Stimulated activated CD4-positive, alpha-beta T cell treated with anti-CD3 and anti-CD28 coated beads, Interleukin-4, amount 100 ng/mL, for 24 hours (primary cell): Measurements from ENCODE around the gene ZFPL1.
A peak's percentile ranks its signal among the peaks of the same experiment; 100 is the strongest.

Experiments
- DNase-seq: peaks from one replicate; pipeline ENCODE4 v3.0.0-alpha.2; 2020

ZFPL1 gene

GRCh38 chr11:65131417-65131776 is 47.4 kb downstream of the ZFPL1 start:
- DNase-seq, result no peak

DNA sequence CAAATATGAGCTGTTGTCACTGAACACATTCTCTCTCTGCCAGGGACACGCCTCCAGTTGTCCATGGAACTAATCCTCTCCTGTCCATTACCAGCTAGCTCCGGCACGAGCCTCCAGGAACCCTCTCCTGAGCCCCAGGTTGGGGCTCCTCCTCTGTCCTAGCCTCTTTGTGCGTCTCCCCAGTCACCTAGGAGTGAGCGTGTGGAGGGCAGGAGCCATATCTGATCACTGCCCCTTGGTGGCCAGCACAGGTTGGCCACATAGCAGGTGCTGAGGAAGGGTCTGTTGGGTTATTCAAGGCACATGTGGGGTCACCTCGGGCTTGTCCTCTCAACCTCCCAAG is 47.8 kb downstream of the ZFPL1 start:
- no peak for DNase-seq

DNA sequence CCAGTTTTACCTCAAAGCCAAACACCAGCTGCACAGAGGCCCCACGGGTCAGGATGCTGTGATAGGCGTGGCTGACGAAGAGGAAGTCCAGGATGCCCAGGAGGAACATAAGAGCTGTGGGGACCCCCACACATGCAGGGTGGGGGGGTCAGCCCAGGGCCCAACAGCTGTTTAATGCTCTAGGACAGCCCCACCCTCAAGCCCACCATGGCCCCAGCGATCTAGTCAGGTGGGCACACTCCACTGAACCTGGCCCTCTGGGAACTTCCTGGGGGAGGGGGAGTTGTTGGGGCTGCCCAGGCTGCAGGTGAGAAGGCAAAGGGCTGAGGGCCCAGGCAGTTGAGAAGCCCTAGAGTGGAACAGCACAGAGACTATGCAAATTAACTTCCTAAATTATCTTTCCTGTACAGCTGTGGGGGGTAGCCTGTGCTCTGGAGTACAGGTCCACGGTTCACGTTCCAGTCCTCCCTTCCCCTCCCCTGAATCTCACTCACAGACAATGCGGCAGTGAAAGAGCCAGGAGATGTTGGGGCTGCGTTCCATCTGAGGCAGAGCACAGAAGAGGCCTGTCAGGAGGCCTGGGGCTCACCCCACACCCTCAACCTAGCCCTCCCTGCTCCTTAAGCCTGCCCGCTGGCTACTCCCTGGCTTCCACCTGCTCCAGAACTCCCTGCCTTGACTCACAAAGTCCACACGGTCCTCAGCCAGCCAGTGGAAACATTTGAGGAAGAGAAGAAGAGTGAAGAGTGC is 48.4 kb downstream of the ZFPL1 start:
- no peak for DNase-seq

DNA sequence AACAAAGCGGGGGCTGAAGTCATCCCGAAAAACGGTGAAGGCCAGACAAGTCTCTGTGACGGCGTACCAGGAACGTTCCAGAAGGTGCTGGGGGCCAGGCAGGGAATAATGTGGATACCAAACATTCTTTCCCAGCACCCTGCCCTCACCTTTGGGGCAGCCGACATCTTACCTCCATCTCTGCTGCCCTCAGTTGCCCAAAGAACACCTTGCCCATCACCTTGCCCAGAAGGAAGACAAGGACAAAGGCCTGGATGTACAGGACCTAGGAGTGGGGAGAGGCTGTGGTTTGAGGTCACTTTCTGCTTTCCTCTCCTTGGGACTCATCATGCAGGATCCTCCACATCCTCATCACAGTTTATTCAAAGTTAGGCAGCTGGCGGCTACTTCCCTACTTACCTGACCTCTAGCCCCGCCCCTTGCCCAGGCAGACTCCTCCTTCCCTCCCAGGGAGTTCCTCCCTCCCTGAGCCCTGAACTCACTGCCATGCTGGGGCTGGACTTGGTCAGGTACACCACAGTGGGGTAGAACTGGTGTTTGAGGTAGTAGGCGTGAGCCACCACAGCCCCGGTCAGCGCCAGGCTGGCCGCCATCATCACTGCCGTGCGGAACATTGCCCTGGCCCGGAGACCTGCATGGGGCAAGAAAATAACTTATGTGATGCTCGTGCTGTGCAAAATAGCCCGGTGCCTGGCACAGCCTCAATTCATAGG is 49.1 kb downstream of the ZFPL1 start:
- DNase-seq, result peak; percentile 61

GRCh38 chr11:65133724-65134123 is 49.7 kb downstream of the ZFPL1 start:
- DNase-seq, result no peak

GRCh38 chr11:65134240-65134951 is 50.4 kb downstream of the ZFPL1 start, which contains the start of gene SYVN1:
Gene SYVN1, minus strand, starts transcription at chr11:65134519. Its CDS starts 918 bp downstream, at chr11:65133601.
- peak; percentile 94 for DNase-seq

GRCh38 chr11:65134952-65135632 is 51.1 kb downstream of the ZFPL1 start:
- peak; percentile 87 for DNase-seq

DNA sequence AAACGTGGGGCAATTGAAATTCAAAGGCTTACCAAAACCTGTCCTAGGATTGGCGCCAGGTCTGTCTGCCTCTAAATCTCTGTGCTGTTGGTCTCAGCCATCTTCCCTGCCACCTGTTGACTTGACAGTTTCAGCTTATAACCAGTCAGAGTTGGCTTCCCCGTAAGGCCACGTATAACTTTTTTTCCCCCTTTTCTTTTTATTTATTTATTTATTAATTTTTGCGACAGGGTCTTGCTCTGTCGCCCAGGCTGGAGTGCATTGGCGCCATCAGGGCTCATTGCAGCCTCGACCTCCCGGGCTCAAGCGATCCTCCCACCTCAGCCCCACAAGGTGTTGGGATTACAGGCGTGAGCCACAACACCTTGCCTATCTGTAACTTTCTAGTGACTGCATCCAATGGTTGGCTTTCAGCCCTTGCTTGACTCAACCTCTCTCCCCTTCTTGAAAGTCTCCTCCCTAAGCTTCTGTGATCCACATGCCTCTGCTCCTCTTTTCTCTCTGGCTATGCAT is 51.7 kb downstream of the ZFPL1 start:
- no peak for DNase-seq

GRCh38 chr11:65136515-65137096 is 52.6 kb downstream of the ZFPL1 start:
- DNase-seq, result no peak
